Breast epithelium (tissue), 3 donors: ENCODE measurements around the gene ATXN10.

Source experiments
- CTCF ChIP-seq, 3 donors: fragments of 450-650 bp; IDR thresholded peaks; one replicate each; pipeline ENCODE4 v1.5.1; 2016 to 2017; ENCODE audit warnings: antibody characterized with exemption in 3 of 3, mild to moderate bottlenecking in 3 of 3, moderate library complexity in 3 of 3
- POLR2A ChIP-seq: fragments of 450-650 bp; IDR thresholded peaks from one replicate; pipeline ENCODE4 v1.6.1; 2016; ENCODE audit warnings: antibody characterized with exemption, mild to moderate bottlenecking, moderate library complexity
- POLR2AphosphoS5 ChIP-seq, 3 donors: sonication (generic); formaldehyde crosslinking; IDR thresholded peaks; one replicate each; pipeline ENCODE4 v1.6.1; 2017; ENCODE audit warnings: antibody characterized with exemption in 3 of 3

- no peak for TF ChIP-seq CTCF (IDR thresholded peaks at IDR 0.05)
- no peak for TF ChIP-seq POLR2A
- no peak for TF ChIP-seq POLR2AphosphoS5 (IDR thresholded peaks at IDR 0.05)
These were observed 127.7 kb downstream of the ATXN10 start for GRCh38 chr22:45799291-45799690.
